Right lobe of liver (tissue), 6 donors: ENCODE results near the gene ADM. TPM values are rescaled to one million over a fixed set of nuclear protein-coding genes. Genes with fewer than 3 reads are reported as not detected.

Source experiments
- ATAC-seq, 4 donors: fragments of 200-7000 bp; cut with Tn5 transposase; one replicate each; pipeline ENCODE4 v1.9.1; 2020; ENCODE audit warnings: mild to moderate bottlenecking in 4 of 4, moderate library complexity in 4 of 4
- DNase-seq, 3 donors: peaks; one replicate each; pipeline ENCODE4 v3.0.0-alpha.2; 2020
- H3K27ac ChIP-seq, 3 donors: fragments of 200-600 bp; one replicate each; pipeline ENCODE4 v1.8.0; 2022
- H3K27me3 ChIP-seq, 2 donors: fragments of 200-600 bp; one replicate each; pipeline ENCODE4 v1.8.0; 2022
- H3K36me3 ChIP-seq, 4 donors: fragments of 200-600 bp; sonication (generic) in 1 of 4; one replicate each; pipeline versions ENCODE4 v1.5.1 to v1.8.0; 2017 to 2022; ENCODE audit warnings: control low read depth in 1 of 4
- H3K4me1 ChIP-seq, 4 donors: fragments of 200-600 bp; sonication (generic) in 1 of 4; one replicate each; pipeline versions ENCODE4 v1.5.1 to v1.8.0; 2017 to 2022; ENCODE audit warnings: control low read depth in 1 of 4
- H3K4me3 ChIP-seq, 3 donors: fragments of 200-600 bp; one replicate each; pipeline ENCODE4 v1.8.0; 2022
- H3K9me3 ChIP-seq, 4 donors: fragments of 200-600 bp; sonication (generic) in 1 of 4; one replicate each; pipeline versions ENCODE4 v1.5.1 to v1.8.0; 2017 to 2022; ENCODE audit warnings: control low read depth in 1 of 4
- CTCF ChIP-seq, 4 donors: fragments of 200-600 bp in 3 of 4; fragments of 450-650 bp in 1 of 4; IDR thresholded peaks; one replicate each; pipeline versions ENCODE4 v1.5.1 to v1.8.0; 2016 to 2022; ENCODE audit warnings: antibody characterized with exemption in 4 of 4, mild to moderate bottlenecking in 2 of 4
- POLR2A ChIP-seq: fragments of 450-650 bp; IDR thresholded peaks from one replicate; pipeline ENCODE4 v1.6.1; 2017; ENCODE audit warnings: antibody characterized with exemption, mild to moderate bottlenecking
- WGBS: methylation state at CpG from one replicate; pipeline ENCODE4 v1.1.6; 2018; ENCODE audit warnings: low coverage, low lambda C conversion rate; ENCODE audit not compliant: insufficient coverage; ENCODE audit errors: missing lambda C conversion rate; 5-methylcytosine and 5-hydroxymethylcytosine counted together
- intact Hi-C, 2 donors: fragments of 100-400 bp; cut with DNase I; formaldehyde crosslinking; loops; one replicate each; pipeline versions ENCODE4 v1.11.2 to v1.14.1; 2022
- total RNA-seq, 6 experiments: library from RNA; depleted of rRNA in 2 of 6; stranded (reverse); fragments of >200 nt in 2 of 6; fragmentation: NEBNext Ultra II Directional in 3 of 6; extraction: Animal tissue kit (Norgen Biotek cat#: 25700) in 3 of 6; gene quantifications; one replicate each; pipeline versions ENCODE4 v1.1.0 to v1.2.4, GENCODE V29; 2016 to 2023
- donor health status: DM: no; HTN: yes; CAD: no.
- donor health status: DM: no; HTN: no; CAD: no.
- donor health status: DM: no; HTN: no; CAD: no.
- donor health status: DM: no; HTN: yes; CAD: no.
- donor health status: DM: no; HTN: yes; CAD: no.

ADM gene
- total RNA-seq, 6 experiments from 2014 or later, result 7.9 to 82.6 (median 21.6) TPM

GRCh38 chr11:10295064-10295901 lies 9.6 kb upstream of the ADM start:
- H3K9me3 ChIP-seq, result no peaks in the 10 kb centered on the region
- no peaks in the 10 kb centered on the region for H3K27me3 ChIP-seq
- intact Hi-C loops, result no loop called here
- WGBS, result 32% methylated on average over 10 of the region's 10 CpGs
- peaks cover 0 to 17% (median 0%) of the 10 kb centered on the region in 4 donors for H3K4me1 ChIP-seq
- no peaks in the 10 kb centered on the region for H3K36me3 ChIP-seq
- DNase-seq (no peak), ATAC-seq (peak in 1 of 4 donors; percentile 4)
- peak overlapping the region; percentile 94 to 99 (median 96) for H3K27ac ChIP-seq
- H3K4me3 ChIP-seq, result peak overlapping the region; percentile 81 to 93 (median 81)
- TF ChIP-seq POLR2A, result no peak
- TF ChIP-seq CTCF (IDR thresholded peaks at IDR 0.05), result no peak

- Histone ChIP-seq H3K4me1 (peaks cover 0 to 6% (median 2%) of the 10 kb centered on the region in 4 donors), H3K27me3 (no peaks in the 10 kb centered on the region), H3K9me3 (no peaks in the 10 kb centered on the region), H3K36me3 (no peaks in the 10 kb centered on the region), H3K4me3 (no peak overlapping the region), H3K27ac (no peak overlapping the region)
- 71% methylated on average over 5 of the region's 5 CpGs for WGBS
- DNase-seq, result no peak
- TF ChIP-seq POLR2A (no peak), CTCF (IDR thresholded peaks at IDR 0.05) (no peak)
- ATAC-seq, result no peak
- intact Hi-C loops, result no loop called here
Observed at GRCh38 chr11:10298342-10298741, 6.5 kb upstream of the ADM start.

- H3K27ac ChIP-seq, result peak overlapping the region; percentile 88 to 91 (median 89)
- H3K27me3 ChIP-seq, result no peaks in the 10 kb centered on the region
- DNase-seq (no peak), ATAC-seq (no peak)
- intact Hi-C loops, result no loop called here
- H3K4me3 ChIP-seq, result peak overlapping the region in 2 of 3 donors; percentile 66 to 73
- no peaks in the 10 kb centered on the region for H3K9me3 ChIP-seq
- 22% methylated on average over 9 of the region's 9 CpGs for WGBS
- TF ChIP-seq CTCF (IDR thresholded peaks at IDR 0.05), result no peak
- TF ChIP-seq POLR2A, result no peak
- H3K4me1 ChIP-seq, result peaks cover 0 to 12% (median 2%) of the 10 kb centered on the region in 4 donors
- no peaks in the 10 kb centered on the region for H3K36me3 ChIP-seq
Observed at GRCh38 chr11:10301656-10302358, 3.1 kb upstream of the ADM start.

GRCh38 chr11:10302359-10302743 lies 2.5 kb upstream of the ADM start:
- intact Hi-C loops, result no loop called here
- Histone ChIP-seq H3K27me3 (no peaks in the 10 kb centered on the region), H3K4me1 (peaks cover 0 to 18% (median 2%) of the 10 kb centered on the region in 4 donors), H3K9me3 (no peaks in the 10 kb centered on the region), H3K36me3 (no peaks in the 10 kb centered on the region), H3K27ac (peak overlapping the region; percentile 88 to 91 (median 89)), H3K4me3 (peak overlapping the region; percentile 66 to 73 (median 72))
- ATAC-seq (peak in 1 of 4 donors; percentile 3), DNase-seq (peak in 1 of 3 donors; percentile 24)
- 23% methylated on average over 9 of the region's 10 CpGs for WGBS
- TF ChIP-seq CTCF (IDR thresholded peaks at IDR 0.05) (no peak), POLR2A (no peak)
